ENCODE results near the gene KLK5. TPM values are rescaled to one million over a fixed set of nuclear protein-coding genes. Genes with fewer than 3 reads are reported as not detected.

KLK5 gene
- polyA plus RNA-seq, 1 donor from 2014 or later = not detected

DNA sequence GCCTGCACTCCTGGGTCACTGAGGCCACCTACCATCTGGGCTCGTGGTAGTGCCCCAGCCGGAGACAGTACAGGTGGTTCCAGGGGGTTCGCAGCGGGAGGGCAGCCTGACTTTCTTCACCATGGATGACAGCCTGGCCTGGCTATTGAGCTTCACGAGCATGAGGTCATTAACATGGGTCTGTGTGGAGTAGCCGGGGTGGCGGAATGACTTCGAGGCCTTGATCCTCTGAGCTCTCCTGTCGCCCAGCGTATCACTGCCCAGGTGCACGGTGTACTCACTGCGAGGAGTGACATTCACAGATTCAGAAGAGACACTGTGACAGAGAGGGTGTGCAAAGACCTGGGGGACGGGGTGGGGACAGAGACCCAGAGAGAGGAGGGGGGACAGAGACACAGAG lies 27.4 kb upstream of the KLK5 start:
- Histone ChIP-seq H4K20me1 (ENCODE audit: insufficient read depth) (no peaks in the 10 kb centered on the region), H3K9me2 (ENCODE audit: insufficient read depth, low read length) (no peaks in the 10 kb centered on the region), H3K79me2 (replicated peaks; ENCODE audit: insufficient read depth, low read length) (no peaks in the 10 kb centered on the region), H3K9ac (ENCODE audit: low read length) (no peak overlapping the region), H2AFZ (ENCODE audit: low read depth, low read length) (no peak overlapping the region), H3K4me2 (ENCODE audit: low read length) (no peak overlapping the region), H3K9me3 (ENCODE audit: low read length) (no peaks in the 10 kb centered on the region), H3K36me3 (ENCODE audit: insufficient read depth, low read length) (no peaks in the 10 kb centered on the region), H3K27me3 (ENCODE audit: insufficient read depth, low read depth, low read length) (no peaks in the 10 kb centered on the region), H3K4me3 (ENCODE audit: low read length) (no peak overlapping the region), H3F3A (ENCODE audit: insufficient read depth, low read length, poor library complexity, severe bottlenecking) (no peaks in the 10 kb centered on the region), H3K27ac (ENCODE audit: low read length) (no peak overlapping the region)
- no peak for TF ChIP-seq EP300 (conservative IDR thresholded peaks at IDR 0.05; ENCODE audit: poor library complexity, severe bottlenecking)

DNA sequence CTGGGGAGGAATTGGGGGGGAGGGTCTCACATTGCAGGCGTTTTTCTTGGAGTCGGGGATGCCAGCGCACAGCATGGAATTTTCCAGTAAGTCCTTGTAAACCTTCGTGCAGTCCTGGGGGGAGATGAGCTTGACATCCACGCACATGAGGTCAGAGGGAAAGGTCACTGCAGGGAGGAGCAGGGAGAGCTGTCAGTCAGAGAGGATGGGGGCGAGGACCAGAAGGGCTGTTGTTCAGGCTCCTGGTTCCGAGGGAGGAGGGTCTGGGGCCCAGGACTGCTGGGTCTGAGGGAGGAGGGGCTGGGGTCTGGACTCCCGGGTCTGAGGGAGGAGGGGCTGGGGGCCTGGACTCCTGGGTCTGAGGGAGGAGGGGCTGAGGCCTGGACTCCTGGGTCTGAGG lies 26.9 kb upstream of the KLK5 start:
- no peaks in the 10 kb centered on the region for H3K36me3 ChIP-seq (ENCODE audit: insufficient read depth, low read length)
- no peaks in the 10 kb centered on the region for H4K20me1 ChIP-seq (ENCODE audit: insufficient read depth)
- H3F3A ChIP-seq (ENCODE audit: insufficient read depth, low read length, poor library complexity, severe bottlenecking) = no peaks in the 10 kb centered on the region
- H3K9ac ChIP-seq (ENCODE audit: low read length) = no peak overlapping the region
- no peaks in the 10 kb centered on the region for H3K27me3 ChIP-seq (ENCODE audit: insufficient read depth, low read depth, low read length)
- no peak overlapping the region for H3K4me3 ChIP-seq (ENCODE audit: low read length)
- no peak overlapping the region for H2AFZ ChIP-seq (ENCODE audit: low read depth, low read length)
- no peaks in the 10 kb centered on the region for H3K9me2 ChIP-seq (ENCODE audit: insufficient read depth, low read length)
- H3K9me3 ChIP-seq (ENCODE audit: low read length) = no peaks in the 10 kb centered on the region
- no peak overlapping the region for H3K4me2 ChIP-seq (ENCODE audit: low read length)
- TF ChIP-seq TAF1 (IDR thresholded peaks at IDR 0.05; ENCODE audit: low read depth) (no peak), RAD21 (conservative IDR thresholded peaks at IDR 0.05) (no peak), POLR2AphosphoS5 (IDR thresholded peaks at IDR 0.05) (no peak), SMC3 (conservative IDR thresholded peaks at IDR 0.05; ENCODE audit: poor library complexity) (no peak), MXI1 (conservative IDR thresholded peaks at IDR 0.05; ENCODE audit: poor library complexity, severe bottlenecking) (no peak), EZH2 (IDR thresholded peaks at IDR 0.05; ENCODE audit: borderline replicate concordance, insufficient read depth, low read length, poor library complexity, severe bottlenecking) (no peak), EP300 (conservative IDR thresholded peaks at IDR 0.05; ENCODE audit: poor library complexity, severe bottlenecking) (no peak)
- TF ChIP-seq, protein P1, sequence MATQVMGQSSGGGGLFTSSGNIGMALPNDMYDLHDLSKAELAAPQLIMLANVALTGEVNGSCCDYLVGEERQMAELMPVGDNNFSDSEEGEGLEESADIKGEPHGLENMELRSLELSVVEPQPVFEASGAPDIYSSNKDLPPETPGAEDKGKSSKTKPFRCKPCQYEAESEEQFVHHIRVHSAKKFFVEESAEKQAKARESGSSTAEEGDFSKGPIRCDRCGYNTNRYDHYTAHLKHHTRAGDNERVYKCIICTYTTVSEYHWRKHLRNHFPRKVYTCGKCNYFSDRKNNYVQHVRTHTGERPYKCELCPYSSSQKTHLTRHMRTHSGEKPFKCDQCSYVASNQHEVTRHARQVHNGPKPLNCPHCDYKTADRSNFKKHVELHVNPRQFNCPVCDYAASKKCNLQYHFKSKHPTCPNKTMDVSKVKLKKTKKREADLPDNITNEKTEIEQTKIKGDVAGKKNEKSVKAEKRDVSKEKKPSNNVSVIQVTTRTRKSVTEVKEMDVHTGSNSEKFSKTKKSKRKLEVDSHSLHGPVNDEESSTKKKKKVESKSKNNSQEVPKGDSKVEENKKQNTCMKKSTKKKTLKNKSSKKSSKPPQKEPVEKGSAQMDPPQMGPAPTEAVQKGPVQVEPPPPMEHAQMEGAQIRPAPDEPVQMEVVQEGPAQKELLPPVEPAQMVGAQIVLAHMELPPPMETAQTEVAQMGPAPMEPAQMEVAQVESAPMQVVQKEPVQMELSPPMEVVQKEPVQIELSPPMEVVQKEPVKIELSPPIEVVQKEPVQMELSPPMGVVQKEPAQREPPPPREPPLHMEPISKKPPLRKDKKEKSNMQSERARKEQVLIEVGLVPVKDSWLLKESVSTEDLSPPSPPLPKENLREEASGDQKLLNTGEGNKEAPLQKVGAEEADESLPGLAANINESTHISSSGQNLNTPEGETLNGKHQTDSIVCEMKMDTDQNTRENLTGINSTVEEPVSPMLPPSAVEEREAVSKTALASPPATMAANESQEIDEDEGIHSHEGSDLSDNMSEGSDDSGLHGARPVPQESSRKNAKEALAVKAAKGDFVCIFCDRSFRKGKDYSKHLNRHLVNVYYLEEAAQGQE (IDR thresholded peaks at IDR 0.05; ENCODE audit: borderline replicate concordance) = no peak
- TF ChIP-seq, protein P2, sequence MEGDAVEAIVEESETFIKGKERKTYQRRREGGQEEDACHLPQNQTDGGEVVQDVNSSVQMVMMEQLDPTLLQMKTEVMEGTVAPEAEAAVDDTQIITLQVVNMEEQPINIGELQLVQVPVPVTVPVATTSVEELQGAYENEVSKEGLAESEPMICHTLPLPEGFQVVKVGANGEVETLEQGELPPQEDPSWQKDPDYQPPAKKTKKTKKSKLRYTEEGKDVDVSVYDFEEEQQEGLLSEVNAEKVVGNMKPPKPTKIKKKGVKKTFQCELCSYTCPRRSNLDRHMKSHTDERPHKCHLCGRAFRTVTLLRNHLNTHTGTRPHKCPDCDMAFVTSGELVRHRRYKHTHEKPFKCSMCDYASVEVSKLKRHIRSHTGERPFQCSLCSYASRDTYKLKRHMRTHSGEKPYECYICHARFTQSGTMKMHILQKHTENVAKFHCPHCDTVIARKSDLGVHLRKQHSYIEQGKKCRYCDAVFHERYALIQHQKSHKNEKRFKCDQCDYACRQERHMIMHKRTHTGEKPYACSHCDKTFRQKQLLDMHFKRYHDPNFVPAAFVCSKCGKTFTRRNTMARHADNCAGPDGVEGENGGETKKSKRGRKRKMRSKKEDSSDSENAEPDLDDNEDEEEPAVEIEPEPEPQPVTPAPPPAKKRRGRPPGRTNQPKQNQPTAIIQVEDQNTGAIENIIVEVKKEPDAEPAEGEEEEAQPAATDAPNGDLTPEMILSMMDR (IDR thresholded peaks at IDR 0.05; ENCODE audit: poor library complexity, severe bottlenecking) = no peak
- H3K79me2 ChIP-seq (replicated peaks; ENCODE audit: insufficient read depth, low read length) = no peaks in the 10 kb centered on the region
- H3K27ac ChIP-seq (ENCODE audit: low read length) = no peak overlapping the region

All from neural cell (in vitro differentiated cells).